Measurements from ENCODE around the gene EPHB1. TPM values are rescaled to one million over a fixed set of nuclear protein-coding genes. Genes with fewer than 3 reads are reported as not detected.

Gene EPHB1
- total RNA-seq, 1 donor from 2014 or later = 3.8 TPM

- Mint-ChIP-seq H3K4me1 (no peaks in the 10 kb centered on the region), H3K27ac (no peak overlapping the region), H3K4me3 (no peak overlapping the region), H3K9me3 (no peaks in the 10 kb centered on the region), H3K27me3 (peaks cover 7% of the 10 kb centered on the region), H3K36me3 (ENCODE audit: low read depth) (no peaks in the 10 kb centered on the region)
- no peak for DNase-seq
- TF ChIP-seq CTCF (IDR thresholded peaks at IDR 0.05) = no peak
- CTCF ChIA-PET = no interaction called here
- intact Hi-C loops (cut with micrococcal nuclease) = no loop called here
- ATAC-seq (ENCODE audit: low read depth) = no peak
- POLR2A ChIA-PET = no interaction called here
Observed at GRCh38 chr3:134898181-134898754, 103.2 kb downstream of the EPHB1 start.

GRCh38 chr3:134899786-134900185 lies 104.7 kb downstream of the EPHB1 start:
- ATAC-seq (ENCODE audit: low read depth) = no peak
- H3K27me3 Mint-ChIP-seq = no peaks in the 10 kb centered on the region
- H3K36me3 Mint-ChIP-seq (ENCODE audit: low read depth) = no peaks in the 10 kb centered on the region
- DNase-seq = no peak
- POLR2A ChIA-PET = no interaction called here
- intact Hi-C loops (cut with micrococcal nuclease) = no loop called here
- H3K27ac Mint-ChIP-seq = no peak overlapping the region
- H3K4me1 Mint-ChIP-seq = no peaks in the 10 kb centered on the region
- H3K4me3 Mint-ChIP-seq = no peak overlapping the region
- no peak for TF ChIP-seq CTCF (IDR thresholded peaks at IDR 0.05)
- CTCF ChIA-PET = no interaction called here
- H3K9me3 Mint-ChIP-seq = no peaks in the 10 kb centered on the region

GRCh38 chr3:134900482-134900881 lies 105.4 kb downstream of the EPHB1 start:
- CTCF ChIA-PET = no interaction called here
- H3K9me3 Mint-ChIP-seq = no peaks in the 10 kb centered on the region
- no peaks in the 10 kb centered on the region for H3K36me3 Mint-ChIP-seq (ENCODE audit: low read depth)
- H3K27ac Mint-ChIP-seq = no peak overlapping the region
- intact Hi-C loops (cut with micrococcal nuclease) = no loop called here
- POLR2A ChIA-PET = no interaction called here
- TF ChIP-seq CTCF (IDR thresholded peaks at IDR 0.05) = no peak
- ATAC-seq (ENCODE audit: low read depth) (no peak), DNase-seq (no peak)
- no peaks in the 10 kb centered on the region for H3K4me1 Mint-ChIP-seq
- no peak overlapping the region for H3K4me3 Mint-ChIP-seq
- H3K27me3 Mint-ChIP-seq = no peaks in the 10 kb centered on the region

- H3K27me3 Mint-ChIP-seq = no peaks in the 10 kb centered on the region
Observed at GRCh38 chr3:134901461-134901860, 106.4 kb downstream of the EPHB1 start.

GRCh38 chr3:134903837-134904236 lies 108.8 kb downstream of the EPHB1 start:
- DNase-seq (no peak), ATAC-seq (ENCODE audit: low read depth) (no peak)
- no peak for TF ChIP-seq CTCF (IDR thresholded peaks at IDR 0.05)
- H3K27me3 Mint-ChIP-seq = no peaks in the 10 kb centered on the region
- H3K36me3 Mint-ChIP-seq (ENCODE audit: low read depth) = no peaks in the 10 kb centered on the region
- POLR2A ChIA-PET = no interaction called here
- H3K27ac Mint-ChIP-seq = no peak overlapping the region
- no peak overlapping the region for H3K4me3 Mint-ChIP-seq
- CTCF ChIA-PET = no interaction called here
- intact Hi-C loops (cut with micrococcal nuclease) = no loop called here
- no peaks in the 10 kb centered on the region for H3K4me1 Mint-ChIP-seq
- H3K9me3 Mint-ChIP-seq = no peaks in the 10 kb centered on the region

More at GRCh38 chr3:134901461-134901860, 106.4 kb downstream of the EPHB1 start:
- Mint-ChIP-seq H3K4me1 (no peaks in the 10 kb centered on the region), H3K36me3 (ENCODE audit: low read depth) (no peaks in the 10 kb centered on the region), H3K27ac (no peak overlapping the region), H3K9me3 (no peaks in the 10 kb centered on the region), H3K4me3 (no peak overlapping the region)
- DNase-seq (no peak), ATAC-seq (ENCODE audit: low read depth) (no peak)
- ChIA-PET CTCF (interaction anchor here (0.8 kb wide), 1 partner anchor 765 kb away, joined by 3 read pairs; no protein-coding TSS in a partner anchor), POLR2A (no interaction called here)
- intact Hi-C loops (cut with micrococcal nuclease) = no loop called here
- TF ChIP-seq CTCF (IDR thresholded peaks at IDR 0.05) = no peak
